ENCODE results near the gene NTN4.
A peak's percentile ranks its signal among the peaks of the same experiment; 100 is the strongest.
"Not testable (repeated sequence)": the region's sequence is repeated elsewhere in the genome, so short reads cannot be mapped to it uniquely, and the experiment has no call there.

NTN4 gene

DNA sequence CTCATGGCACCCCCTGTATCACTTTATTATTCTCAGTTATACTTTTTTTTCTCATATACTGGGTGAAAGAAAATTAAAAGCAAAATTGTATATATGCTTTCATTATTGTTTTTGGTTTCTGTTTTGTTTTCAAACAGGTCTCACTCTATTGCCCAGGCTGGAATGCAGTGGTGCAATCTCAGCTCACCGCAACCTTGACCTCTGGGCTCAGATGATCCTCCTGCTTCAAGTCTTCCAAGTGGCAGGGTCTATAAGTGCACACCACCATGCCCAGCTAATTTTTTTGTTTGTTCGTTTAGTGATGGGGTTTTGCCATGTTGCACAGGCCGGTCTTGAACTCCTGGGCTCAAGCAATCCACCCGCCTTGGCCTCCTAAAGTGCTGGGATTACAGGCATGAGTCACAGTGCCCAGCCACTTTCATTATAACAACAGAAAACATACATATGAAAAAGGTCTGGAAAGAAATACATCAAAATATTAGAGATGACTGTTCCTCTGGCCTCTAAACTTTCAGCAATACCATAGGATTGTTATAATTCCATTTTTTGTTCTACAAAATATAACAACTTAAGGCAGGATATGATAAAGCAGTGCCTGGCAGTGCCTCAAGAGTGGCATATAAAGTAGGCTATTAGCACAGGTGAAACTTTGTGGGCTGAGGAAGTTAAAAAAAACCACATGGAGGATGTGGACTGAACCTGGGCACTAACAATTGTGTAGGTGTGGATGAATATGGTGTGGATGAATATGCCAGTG, 5.8 kb upstream of the NTN4 start:
- no peak for DNase-seq

DNA sequence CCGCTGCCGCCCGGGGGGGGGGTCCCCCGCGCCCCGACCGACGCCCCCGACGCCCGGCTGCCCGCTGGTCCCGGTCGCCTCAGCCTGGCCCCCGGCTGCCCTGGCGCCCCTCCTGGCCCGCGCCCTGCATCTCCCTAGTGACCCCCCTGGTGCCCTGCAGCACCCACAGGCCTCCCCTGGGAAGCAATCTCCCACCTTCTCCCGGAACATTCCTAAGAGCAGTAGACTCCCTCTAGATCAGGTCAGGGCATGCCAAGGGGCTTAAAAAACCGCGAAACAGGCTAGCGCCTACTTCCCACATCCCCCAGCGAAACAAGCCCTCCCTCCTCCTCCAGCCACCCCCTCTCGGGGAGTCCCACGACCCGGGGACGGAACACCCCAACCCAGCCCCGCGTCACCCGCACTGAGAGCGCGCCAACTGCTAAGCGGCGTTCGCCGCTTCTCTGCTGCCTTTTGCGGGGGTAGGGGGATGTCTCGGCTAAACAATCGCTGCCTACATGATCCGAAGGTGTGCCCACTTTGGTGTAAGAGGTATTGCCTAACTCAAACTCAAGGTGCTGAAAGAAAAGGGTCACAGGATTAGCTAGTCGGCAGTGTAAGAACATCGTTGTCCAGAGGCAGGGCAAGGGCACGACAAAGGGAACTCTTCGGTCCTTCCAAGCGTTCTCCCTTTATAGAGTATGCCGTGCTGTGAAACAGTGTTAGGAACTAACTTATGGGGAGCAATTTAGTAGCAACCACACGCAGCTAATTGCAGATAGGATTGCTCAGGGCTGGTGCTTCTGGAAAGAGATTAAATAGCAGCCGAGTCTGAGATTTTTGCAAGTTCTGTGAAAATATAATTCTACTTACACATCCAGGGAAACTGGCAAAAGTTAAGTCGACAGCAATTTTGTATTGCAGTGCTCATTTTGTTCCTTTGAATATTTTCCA, 619 bp upstream of the NTN4 start:
- DNase-seq: no peak

DNA sequence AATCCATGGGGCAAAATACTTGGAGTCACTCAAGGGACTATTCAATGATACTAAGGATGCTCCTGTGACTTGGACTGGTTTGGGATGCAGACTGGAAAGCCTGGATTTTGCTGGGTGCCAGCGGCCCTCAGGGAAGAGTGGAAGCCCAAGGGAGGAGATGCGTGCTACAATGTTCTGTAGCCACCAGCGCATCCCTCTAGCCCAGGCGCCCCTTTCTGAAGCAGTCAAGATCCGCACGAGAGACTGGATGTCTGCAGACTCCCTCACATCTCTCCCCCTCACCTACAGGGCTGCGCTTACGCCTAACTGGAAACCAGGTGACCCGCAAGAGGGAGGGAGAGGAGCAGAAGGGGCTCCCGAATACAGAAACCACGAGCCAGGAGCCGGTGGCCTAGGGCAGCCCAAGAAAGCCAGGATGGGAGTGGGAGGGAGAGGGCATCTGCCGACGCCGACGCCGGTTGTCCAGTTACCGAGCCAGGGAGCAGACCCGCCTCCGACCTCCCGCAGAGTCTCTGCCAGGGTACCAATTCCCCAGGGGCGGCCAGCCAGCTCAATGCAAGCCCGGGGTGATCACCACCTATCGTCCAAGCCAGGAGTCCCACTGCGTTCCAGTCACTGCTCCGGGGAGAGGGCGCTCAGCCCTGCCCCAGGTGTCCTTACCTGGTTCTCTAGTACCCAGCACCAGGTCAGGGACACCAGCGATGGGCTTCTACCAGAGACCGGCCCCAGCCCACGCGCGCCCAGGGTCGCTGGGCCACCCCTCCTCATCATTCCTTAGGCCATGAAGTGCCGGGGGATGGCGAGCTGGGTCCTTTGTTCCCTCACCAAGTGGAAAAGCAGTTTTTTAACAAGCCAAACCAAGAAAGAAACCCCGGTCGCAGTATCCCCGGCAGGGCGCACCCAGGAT, 1.2 kb downstream of the NTN4 start:
- no peak for DNase-seq

DNA sequence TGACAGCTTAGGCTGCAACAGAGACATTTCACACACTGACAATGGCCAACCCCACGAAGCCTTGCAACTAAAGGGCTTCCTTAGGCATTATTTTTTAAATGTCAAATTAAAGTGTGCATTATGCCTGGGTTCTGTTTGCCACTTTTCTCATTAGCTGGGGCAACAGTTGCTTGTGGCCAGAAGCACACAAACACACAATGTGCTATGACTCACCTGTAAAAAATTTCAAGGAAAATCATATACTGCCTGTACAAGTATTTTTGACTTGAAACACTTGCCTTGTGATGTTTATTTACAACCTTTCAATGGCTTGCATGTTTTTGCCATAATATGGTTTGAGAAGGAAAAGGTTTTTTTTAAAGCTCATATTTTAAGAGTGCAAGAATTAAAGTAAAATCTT, 1.9 kb downstream of the NTN4 start:
- peak; percentile 68 for DNase-seq

DNA sequence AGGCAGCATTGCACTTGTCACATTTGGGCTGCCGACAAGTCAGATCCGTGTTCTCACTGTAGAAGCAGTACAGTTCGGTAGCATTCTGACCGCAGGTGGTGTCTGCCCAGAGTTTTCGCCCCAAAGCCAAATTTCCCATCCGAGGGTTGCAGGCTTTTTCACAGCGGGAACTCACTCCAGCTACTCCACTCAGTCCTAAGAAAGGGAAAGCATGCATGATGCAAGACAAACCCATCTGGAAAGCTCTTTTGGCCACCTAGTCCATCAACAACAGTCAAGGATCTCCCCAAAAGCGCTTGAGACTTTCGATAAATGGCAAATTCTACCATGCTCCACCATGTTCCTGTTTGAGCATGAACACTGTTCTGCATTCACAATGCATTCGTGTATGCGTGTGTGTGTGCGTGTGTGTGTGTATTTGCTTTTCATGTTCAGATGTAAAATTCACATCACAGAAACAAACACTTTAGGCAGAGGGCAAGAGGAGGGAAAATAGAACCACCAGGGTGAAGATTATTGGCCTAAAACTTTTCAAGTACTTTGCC, 3.2 kb downstream of the NTN4 start:
- no peak for DNase-seq

DNA sequence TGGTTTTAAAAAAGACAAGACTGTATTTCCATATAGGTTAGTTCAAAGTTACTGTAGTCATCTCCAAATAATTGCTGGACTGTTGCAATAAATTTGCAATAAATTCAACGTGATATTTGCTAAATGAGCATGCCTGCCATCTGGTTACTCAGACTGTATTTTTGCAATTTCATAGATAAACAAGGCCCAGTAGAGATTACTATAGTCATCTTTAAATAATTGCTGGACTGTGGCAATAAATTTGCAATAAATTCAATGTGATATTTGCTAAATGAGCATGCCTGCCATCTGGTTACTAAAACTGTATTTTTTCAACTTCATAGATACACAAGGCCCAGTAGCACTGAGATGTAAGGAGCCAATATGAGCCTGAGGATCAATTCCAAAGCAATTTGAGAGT, 5.6 kb downstream of the NTN4 start:
- peak; percentile 51 for DNase-seq

DNA sequence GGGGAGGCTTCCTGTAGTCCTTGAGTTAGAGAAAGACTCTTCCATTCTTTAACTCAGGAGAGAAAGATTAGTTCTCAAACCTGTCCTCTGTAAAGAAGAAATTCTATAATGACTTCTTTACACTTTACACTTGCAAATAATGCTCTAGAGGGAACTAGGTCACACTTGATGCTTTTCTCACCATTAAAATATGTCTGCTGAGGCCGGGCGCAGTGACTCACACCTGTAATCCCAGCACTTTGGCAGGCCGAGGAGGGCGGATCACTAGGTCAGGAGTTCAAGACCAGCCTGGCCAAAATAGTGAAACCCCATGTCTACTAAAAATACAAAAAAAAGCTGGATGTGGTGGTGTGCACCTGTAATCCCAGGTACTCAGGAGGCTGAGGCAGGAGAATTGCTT, 6.3 kb downstream of the NTN4 start:
- DNase-seq: peak; percentile 72

DNA sequence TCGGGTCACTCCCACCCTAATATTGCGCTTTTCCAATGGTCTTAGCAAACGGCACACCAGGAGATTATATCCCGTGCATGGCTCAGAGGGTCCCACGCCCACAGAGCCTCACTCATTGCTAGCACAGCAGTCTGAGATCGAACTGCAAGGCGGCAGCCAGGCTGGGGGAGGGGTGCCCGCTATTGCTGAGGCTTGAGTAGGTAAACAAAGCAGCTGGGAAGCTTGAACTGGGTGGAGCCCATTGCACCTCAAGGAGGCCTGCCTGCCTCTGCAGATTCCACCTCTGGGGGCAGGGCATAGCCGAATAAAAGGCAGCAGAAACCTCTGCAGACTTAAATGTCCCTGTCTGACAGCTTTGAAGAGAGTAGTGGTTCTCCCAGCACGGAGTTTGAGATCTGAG, 15.1 kb downstream of the NTN4 start:
- DNase-seq: not testable (repeated sequence)

DNA sequence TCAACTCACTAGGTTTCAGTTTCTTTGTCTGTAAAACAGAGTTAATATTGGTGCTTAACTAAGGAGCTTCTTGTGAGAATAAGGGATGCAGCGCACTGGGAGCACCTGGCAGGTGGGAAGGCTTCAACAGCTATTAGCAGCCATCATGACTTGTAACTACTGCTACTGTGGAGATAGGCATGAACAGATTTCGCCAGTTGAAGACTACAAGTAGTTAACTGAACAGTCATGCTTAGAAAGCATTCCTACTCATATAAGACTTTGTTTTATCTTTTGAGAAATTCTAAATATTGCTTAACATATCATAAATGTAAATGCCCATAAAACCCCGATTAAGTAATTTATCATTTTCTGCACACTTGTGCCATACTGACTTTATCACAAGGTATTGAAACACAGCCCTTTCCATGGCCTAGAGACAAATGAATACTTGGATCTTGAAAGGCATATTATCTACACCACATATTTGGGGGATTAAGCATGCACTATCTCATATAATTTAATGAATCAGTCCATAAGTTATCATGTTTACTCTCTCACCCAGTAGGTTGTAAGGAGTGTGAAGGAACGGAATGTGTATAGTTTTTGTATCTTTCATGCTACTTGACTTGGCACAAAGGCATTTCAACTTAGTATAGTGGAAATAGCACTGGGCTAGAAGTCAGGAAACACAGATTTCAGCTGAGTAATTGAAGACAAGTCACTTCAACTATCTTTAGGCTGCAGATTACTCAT, 16.1 kb downstream of the NTN4 start:
- DNase-seq: peak; percentile 52

DNA sequence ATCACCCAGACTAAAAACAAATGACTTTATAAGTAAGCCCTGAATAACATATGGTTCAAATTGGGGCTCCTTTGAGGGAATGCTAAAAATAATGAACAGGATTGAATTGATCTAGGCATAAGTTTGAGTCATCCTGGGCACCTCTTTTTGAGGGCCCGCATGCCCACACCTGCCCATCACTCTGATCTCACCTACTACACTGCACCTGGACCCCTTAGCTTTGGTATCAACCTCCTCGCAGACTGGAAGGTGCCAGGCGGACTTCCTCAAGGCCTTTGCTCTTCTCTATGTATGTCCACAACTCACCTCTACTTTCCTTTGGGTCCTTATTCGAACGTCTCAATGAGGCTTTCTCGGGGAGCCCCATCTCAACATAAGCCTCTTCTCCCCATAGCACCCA, 17.2 kb downstream of the NTN4 start:
- no peak for DNase-seq

DNA sequence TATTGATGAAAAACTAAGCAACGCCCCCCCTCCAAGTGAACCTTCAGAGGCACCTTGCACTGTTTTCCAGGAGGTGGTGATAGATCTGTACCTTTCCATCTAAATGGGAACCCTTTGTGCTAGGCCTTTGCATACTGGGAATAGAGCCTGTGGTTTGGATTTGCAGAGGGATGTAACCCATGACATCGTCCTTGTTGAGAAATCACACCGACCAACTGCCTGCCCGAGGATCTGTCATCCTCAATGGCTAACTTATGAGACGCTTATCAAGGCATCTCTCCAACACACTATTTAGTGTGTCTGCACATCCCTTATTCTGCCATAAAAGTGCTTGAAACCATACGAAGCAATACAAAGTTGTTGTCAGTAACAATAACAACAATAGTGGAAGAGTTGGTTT, 22.9 kb downstream of the NTN4 start:
- DNase-seq: peak; percentile 32

DNA sequence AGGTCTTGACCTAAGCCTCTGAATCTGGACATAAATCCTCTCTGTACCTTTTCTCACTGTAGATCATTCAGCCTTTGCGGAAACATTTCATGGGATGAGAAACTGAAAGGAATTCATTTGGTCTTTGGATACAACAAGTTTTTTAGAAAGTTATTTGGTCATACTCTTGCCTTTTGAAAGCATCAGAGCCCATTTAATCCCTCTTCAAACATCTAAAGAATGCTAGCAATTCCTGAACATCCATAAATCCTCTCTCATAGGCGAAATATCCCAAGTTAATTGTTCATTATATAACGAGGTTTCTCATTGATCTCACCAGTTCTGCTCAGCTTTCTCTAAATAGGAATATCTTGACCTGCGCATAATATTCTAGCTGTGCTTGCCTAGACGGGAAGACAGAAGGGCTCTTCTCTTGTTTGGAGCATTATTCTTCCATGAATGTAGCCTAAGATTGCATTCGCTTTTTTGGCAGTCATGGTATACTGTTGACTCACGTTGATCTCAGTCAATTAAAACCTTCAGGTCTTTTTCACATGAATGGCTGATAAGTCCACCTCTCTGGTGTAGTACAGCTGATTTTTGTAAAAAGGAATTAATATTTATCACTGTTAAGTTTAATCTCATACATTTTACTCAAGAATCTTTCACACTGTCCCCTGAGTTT, 24.1 kb downstream of the NTN4 start:
- no peak for DNase-seq

DNA sequence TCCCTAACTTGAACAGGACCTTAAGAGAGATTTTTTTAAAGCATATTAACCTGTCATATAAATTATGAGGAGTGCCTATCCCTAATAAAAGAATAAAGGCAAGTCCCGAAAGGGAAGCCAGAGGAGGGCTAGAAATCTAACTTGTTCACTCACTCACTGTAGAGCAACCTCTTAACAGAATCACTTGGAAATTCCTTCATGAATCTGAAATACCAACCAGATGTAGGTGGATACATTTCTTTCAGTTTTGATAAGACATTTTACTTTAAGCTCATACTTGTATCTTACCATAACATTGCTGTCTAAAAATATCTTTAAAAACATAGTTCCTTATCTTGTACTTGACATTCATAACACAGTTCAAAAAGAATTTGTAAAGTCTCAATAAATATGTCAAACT, 25.7 kb downstream of the NTN4 start:
- DNase-seq: no peak

DNA sequence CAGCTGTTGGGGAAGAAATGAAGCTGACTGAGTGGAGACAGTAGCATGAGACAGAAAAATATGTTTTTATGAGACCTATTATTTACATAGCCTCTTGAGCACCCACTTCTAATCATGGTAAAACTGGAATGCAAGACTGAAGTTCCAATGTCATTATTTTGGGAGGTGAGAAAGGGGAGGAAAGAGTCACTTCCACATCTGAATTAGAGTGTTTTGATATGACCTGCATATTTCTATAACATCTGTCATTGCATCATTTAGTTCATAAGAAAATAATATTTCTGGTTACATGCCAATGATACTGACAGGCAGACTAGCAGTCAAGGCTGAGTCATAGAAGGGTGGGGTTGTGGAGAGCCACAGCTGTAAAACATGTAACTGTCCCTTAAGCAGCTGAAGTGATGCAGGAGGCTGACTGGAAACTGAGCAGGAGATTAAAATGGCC, 26.7 kb downstream of the NTN4 start:
- DNase-seq: peak; percentile 96

DNA sequence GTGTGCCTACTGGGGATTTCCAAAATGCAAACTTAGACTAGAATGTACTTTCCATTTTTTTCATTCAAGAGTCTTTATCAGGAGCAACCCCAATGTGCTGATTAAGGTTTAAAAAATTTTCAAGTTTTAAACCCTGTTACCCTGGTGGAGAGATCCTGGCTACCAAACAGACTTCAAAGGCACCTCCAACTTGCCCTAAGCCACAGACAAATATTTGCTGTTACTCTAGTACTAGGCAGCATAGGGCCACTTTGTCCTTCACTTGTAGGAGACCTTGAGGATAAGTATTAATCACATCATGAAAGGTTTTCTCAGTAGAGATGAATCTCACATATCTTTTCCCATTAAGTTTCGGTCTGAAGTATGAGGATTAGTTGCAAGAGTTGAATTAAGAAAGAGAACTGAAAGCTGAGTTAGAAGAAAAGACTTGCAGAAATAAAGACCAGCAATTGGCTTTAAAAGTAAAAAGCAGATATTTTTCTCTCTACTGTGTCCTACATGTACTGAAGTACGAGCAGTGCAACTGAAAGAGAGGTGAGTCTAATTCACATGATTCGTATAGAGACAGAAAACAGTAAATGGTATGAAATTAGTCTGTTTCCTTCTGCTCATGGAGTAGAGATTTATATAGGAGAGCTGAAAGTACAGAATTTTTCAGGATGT, 28.3 kb downstream of the NTN4 start:
- no peak for DNase-seq

DNA sequence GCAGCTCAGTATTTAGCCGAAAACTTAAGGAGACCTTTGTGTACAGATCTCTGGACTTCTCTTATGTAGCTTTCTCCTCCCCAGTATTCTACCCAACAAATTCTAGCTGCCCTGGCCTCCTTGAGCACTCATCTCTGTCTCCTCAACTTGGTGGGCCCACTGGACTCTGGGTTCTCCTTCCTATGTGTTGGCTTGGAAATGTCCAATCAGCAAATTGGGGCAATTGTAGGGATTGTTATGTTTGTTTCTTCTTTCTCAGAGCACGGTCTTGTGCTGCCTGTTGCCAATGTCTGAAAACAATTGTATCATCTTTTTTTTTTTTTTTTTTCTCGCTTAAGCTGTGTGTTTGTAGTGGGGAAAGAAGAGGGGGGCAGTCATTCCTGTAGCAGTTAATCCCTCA, 30.2 kb downstream of the NTN4 start:
- no peak for DNase-seq

DNA sequence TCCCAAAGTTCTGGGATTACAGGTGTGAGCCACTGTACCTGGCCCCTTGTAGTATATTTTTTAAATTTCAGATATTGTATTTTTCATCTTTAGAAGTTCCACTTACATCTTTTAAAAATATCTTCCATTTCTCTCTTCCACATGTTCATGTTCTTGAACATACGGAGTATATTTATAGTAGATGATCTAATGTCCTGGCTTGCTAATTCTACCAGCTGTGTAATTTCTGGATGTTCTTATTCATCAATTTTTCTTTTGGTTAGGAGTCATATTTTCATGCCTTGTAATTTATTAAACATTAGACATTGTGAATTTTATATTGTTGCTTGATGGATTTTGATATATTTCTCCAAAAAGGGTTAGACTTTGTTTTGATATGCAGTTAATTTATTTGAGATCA, 30.8 kb downstream of the NTN4 start:
- DNase-seq: peak; percentile 49

DNA sequence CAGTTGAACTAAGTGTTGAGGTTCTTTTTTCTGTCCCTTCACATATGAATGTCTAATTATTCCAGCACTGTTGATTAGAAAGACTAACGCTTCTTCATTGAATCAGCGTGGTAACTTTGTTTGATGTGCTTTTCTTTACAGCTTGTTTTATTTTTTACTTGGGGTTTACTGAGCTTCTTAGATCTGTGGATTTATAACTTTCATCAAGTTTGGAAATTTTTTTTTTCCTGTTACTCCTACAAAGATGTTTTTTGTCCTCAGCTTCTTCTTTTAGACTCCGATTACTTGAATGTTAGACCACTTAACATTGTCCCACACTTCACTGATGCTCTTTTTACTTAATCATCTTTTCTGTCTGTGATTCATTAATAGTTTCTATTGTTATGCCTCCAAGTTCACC, 31.5 kb downstream of the NTN4 start:
- no peak for DNase-seq

DNA sequence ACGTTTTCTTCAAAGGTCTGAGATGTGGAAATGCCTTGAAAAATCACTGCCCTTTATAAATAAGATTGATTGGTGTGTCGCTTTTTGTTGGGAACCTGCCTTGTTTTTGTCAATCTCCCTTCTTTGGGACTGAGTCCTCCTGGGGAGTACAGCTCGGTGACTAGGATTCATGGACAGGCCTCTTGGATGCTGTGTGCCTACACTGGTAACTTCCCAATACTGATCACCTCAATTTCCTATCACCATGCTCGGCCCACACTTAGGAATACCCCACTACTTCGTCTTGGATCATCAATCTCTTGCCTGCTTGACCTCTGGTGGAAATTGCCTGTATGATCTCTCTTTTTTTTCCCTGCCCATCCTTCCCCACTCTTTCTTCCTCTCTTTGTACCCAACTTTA, 34.2 kb downstream of the NTN4 start:
- no peak for DNase-seq

DNA sequence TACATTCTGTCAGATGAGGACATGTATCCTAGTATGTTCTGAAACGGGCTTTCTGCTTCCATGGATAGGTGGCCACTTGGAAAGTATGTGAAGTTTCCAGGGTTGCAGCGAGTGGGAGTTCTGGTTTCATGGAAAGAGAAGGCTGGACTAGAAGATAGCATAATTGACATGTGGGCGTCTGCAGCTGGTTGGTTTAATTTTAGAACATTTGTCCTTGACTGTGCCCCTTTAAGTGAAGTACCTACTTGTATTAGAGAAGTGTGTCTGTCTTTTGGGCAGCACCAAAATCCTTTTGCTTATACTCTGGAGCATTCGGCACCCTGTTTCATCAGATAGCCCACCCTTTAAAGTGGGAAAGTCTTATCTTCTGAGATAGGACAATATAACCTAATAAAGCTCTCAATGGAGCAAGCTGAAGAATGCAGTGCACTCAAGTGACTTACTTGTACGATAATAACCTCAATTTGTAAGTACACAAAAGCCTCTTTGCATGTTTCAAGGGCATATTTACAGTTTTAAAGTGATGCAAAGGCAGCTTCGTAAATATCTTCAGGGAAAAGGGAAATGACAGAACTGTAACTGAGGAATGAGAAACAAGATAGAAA, 35.2 kb downstream of the NTN4 start:
- no peak for DNase-seq
